ENCODE results near the gene UTP14C. TPM values are rescaled to one million over a fixed set of nuclear protein-coding genes. Genes with fewer than 3 reads are reported as not detected.

The UTP14C gene
- total and polyA plus RNA-seq, 2 donors (not counting 1 experiment from before 2014, with no cell fraction given): 1.9 to 14.9 TPM

DNA sequence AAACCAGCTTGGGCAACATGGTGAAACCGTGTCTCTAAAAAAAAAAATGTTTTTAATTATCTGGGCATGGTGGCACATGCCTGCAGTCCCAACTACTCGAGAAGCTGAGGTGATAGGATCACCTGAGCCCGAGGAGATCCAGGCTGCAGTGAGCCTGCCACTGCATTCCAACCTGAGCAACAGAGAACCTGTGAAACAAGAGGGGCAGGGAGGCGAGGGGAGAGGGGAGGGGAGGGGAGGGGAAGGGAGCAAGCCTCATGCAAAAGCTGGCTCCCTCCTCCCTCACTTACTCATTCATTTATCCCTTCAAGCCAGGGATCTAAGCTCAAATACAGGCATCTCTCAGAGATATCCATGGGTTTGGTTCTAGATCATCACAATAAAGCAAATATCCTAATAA lies 22.1 kb upstream of the UTP14C start:
- intact Hi-C loops (cut with micrococcal nuclease): no loop called here
- Mint-ChIP-seq H3K4me3 (no peak overlapping the region), H3K9me3 (ENCODE audit: insufficient read depth) (no peaks in the 10 kb centered on the region), H3K27ac (no peak overlapping the region), H3K4me1 (no peaks in the 10 kb centered on the region), H3K27me3 (peaks cover 32% of the 10 kb centered on the region)
- H3K27me3 ChIP-seq (replicated peaks in 1 of 4; ENCODE audit: control extremely low read depth in 1 of 4, control insufficient read depth in 3 of 4, insufficient read depth in 4 of 4, low read length in 3 of 4): peaks cover 0 to 13% (median 2%) of the 10 kb centered on the region in 4 experiments
- no peak for ATAC-seq (ENCODE audit: low read depth)
- no peak overlapping the region for H3K27ac ChIP-seq (ENCODE audit: low read length in 2 of 2)
- 69% methylated on average over 2 of the region's 4 CpGs for WGBS (ENCODE audit: insufficient coverage)
- CTCF ChIA-PET: interaction anchor here (0.8 to 3.1 kb wide), 5 partner anchors 9 to 234 kb away, joined by 3 to 9 read pairs (median 4); partner anchors contain the start of gene ALG11
- H3K9ac ChIP-seq (ENCODE audit: low read length): no peak overlapping the region
- H2AFZ ChIP-seq (ENCODE audit: insufficient read depth, low read depth, low read length, poor library complexity, severe bottlenecking): no peak overlapping the region
- no peak for DNase-seq
- no peak overlapping the region for H3K4me3 ChIP-seq (ENCODE audit: control extremely low read depth in 1 of 5, extremely low read depth in 1 of 5, insufficient read depth in 1 of 5, low read depth in 2 of 5, low read length in 4 of 5)
- no peaks in the 10 kb centered on the region for H3K4me1 ChIP-seq (ENCODE audit: control insufficient read depth in 2 of 2, insufficient read depth in 2 of 2, low read length in 2 of 2)
- H3K4me2 ChIP-seq (replicated peaks; ENCODE audit: low read depth, low read length, poor library complexity, severe bottlenecking): no peak overlapping the region
- H3K36me3 ChIP-seq (replicated peaks in 1 of 2; ENCODE audit: control extremely low read depth in 1 of 2, control insufficient read depth in 1 of 2, extremely low read depth in 1 of 2, insufficient read depth in 2 of 2, low read length in 1 of 2): no peaks in the 10 kb centered on the region
- TF ChIP-seq, protein P1, sequence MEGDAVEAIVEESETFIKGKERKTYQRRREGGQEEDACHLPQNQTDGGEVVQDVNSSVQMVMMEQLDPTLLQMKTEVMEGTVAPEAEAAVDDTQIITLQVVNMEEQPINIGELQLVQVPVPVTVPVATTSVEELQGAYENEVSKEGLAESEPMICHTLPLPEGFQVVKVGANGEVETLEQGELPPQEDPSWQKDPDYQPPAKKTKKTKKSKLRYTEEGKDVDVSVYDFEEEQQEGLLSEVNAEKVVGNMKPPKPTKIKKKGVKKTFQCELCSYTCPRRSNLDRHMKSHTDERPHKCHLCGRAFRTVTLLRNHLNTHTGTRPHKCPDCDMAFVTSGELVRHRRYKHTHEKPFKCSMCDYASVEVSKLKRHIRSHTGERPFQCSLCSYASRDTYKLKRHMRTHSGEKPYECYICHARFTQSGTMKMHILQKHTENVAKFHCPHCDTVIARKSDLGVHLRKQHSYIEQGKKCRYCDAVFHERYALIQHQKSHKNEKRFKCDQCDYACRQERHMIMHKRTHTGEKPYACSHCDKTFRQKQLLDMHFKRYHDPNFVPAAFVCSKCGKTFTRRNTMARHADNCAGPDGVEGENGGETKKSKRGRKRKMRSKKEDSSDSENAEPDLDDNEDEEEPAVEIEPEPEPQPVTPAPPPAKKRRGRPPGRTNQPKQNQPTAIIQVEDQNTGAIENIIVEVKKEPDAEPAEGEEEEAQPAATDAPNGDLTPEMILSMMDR (IDR thresholded peaks at IDR 0.05): no peak
- no peak for TF ChIP-seq EZH2 (IDR thresholded peaks at IDR 0.05; ENCODE audit: borderline replicate concordance, insufficient read depth, low read depth, low read length, poor library complexity, severe bottlenecking)
- no peaks in the 10 kb centered on the region for H3K79me2 ChIP-seq (ENCODE audit: control insufficient read depth, insufficient read depth, low read length)
- H4K20me1 ChIP-seq (ENCODE audit: control insufficient read depth, insufficient read depth, low read length, poor library complexity, severe bottlenecking): no peaks in the 10 kb centered on the region
- POLR2A ChIA-PET: no interaction called here
- H3K9me3 ChIP-seq (ENCODE audit: control extremely low read depth in 1 of 3, control insufficient read depth in 2 of 3, insufficient read depth in 1 of 3, low read length in 2 of 3): no peaks in the 10 kb centered on the region

DNA sequence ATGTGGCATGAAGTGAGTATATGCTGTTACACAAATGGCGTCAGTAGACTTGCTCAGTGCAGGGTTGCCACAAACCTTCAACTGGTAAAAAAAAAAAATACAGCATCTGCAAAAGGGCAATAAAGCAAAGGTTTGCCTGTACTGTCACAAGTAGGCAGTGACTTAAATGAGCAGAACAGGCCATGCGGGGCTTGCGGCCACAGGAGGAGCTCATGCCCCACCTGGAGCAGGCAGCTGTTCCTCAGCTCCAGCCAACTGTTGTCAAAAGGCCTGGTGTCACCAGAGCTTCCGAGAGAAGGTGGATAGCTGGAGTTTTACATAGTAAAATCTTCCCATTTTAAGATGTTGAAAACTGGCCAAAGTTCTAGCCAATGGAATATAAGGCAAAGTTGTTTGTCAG lies 20.9 kb upstream of the UTP14C start:
- no peak overlapping the region for H3K4me3 Mint-ChIP-seq
- Histone ChIP-seq H3K4me1 (ENCODE audit: control insufficient read depth in 2 of 2, insufficient read depth in 2 of 2, low read length in 2 of 2) (no peaks in the 10 kb centered on the region), H3K36me3 (replicated peaks in 1 of 2; ENCODE audit: control extremely low read depth in 1 of 2, control insufficient read depth in 1 of 2, extremely low read depth in 1 of 2, insufficient read depth in 2 of 2, low read length in 1 of 2) (no peaks in the 10 kb centered on the region), H2AFZ (ENCODE audit: insufficient read depth, low read depth, low read length, poor library complexity, severe bottlenecking) (no peak overlapping the region), H3K27me3 (replicated peaks in 1 of 4; ENCODE audit: control extremely low read depth in 1 of 4, control insufficient read depth in 3 of 4, insufficient read depth in 4 of 4, low read length in 3 of 4) (peaks cover 0 to 13% (median 0%) of the 10 kb centered on the region in 4 experiments), H3K27ac (ENCODE audit: low read length in 2 of 2) (no peak overlapping the region), H3K9ac (ENCODE audit: low read length) (no peak overlapping the region), H3K4me2 (replicated peaks; ENCODE audit: low read depth, low read length, poor library complexity, severe bottlenecking) (no peak overlapping the region), H3K9me3 (ENCODE audit: control extremely low read depth in 1 of 3, control insufficient read depth in 2 of 3, insufficient read depth in 1 of 3, low read length in 2 of 3) (no peaks in the 10 kb centered on the region), H3K79me2 (ENCODE audit: control insufficient read depth, insufficient read depth, low read length) (no peaks in the 10 kb centered on the region), H3K4me3 (ENCODE audit: control extremely low read depth in 1 of 5, extremely low read depth in 1 of 5, insufficient read depth in 1 of 5, low read depth in 2 of 5, low read length in 4 of 5) (no peak overlapping the region), H4K20me1 (ENCODE audit: control insufficient read depth, insufficient read depth, low read length, poor library complexity, severe bottlenecking) (no peaks in the 10 kb centered on the region)
- no peak overlapping the region for H3K27ac Mint-ChIP-seq
- 100% methylated on average over 3 of the region's 4 CpGs for WGBS (ENCODE audit: insufficient coverage)
- intact Hi-C loops (cut with micrococcal nuclease): no loop called here
- no peak for ATAC-seq (ENCODE audit: low read depth)
- CTCF ChIA-PET: interaction anchor here (0.6 to 1.4 kb wide), 5 partner anchors 9 to 200 kb away, joined by 3 to 6 read pairs (median 3); partner anchors contain the start of gene ALG11
- no peak for DNase-seq
- H3K27me3 Mint-ChIP-seq: peaks cover 30% of the 10 kb centered on the region
- POLR2A ChIA-PET: no interaction called here
- TF ChIP-seq, protein P1 (IDR thresholded peaks at IDR 0.05): no peak
- TF ChIP-seq EZH2 (IDR thresholded peaks at IDR 0.05; ENCODE audit: borderline replicate concordance, insufficient read depth, low read depth, low read length, poor library complexity, severe bottlenecking): no peak
- no peaks in the 10 kb centered on the region for H3K4me1 Mint-ChIP-seq
- H3K9me3 Mint-ChIP-seq (ENCODE audit: insufficient read depth): no peaks in the 10 kb centered on the region
